H9 (cell line): ENCODE measurements around the gene AJAP1. TPM values are rescaled to one million over a fixed set of nuclear protein-coding genes. Genes with fewer than 3 reads are reported as not detected.

Source experiments
- DNase-seq: peaks from one replicate; pipeline ENCODE4 v3.0.0-alpha.2; 2017
- H2AFZ ChIP-seq: one replicate; pipeline ENCODE4 v1.6.1; 2013; ENCODE audit warnings: mild to moderate bottlenecking, low read length, control low read depth, moderate library complexity
- H2AK5ac ChIP-seq: 2 replicates; pipeline ENCODE4 v1.6.1; 2013; ENCODE audit warnings: low read length, control low read depth, mixed read lengths; ENCODE audit not compliant: insufficient read length
- H2BK120ac ChIP-seq: one replicate; pipeline ENCODE4 v1.6.1; 2013; ENCODE audit warnings: low read depth, mild to moderate bottlenecking, low read length, control low read depth, inconsistent platforms; ENCODE audit not compliant: poor library complexity, severe bottlenecking
- H2BK12ac ChIP-seq: 2 replicates; pipeline ENCODE4 v1.6.1; 2013; ENCODE audit warnings: low read length, control low read depth, mixed read lengths, low read depth; ENCODE audit not compliant: insufficient read length
- H2BK15ac ChIP-seq: 2 replicates; pipeline ENCODE4 v1.6.1; 2013; ENCODE audit warnings: low read depth, low read length, control low read depth
- H2BK20ac ChIP-seq: one replicate; pipeline ENCODE4 v1.6.1; 2013; ENCODE audit warnings: low read depth, mild to moderate bottlenecking, low read length, control low read depth, inconsistent platforms; ENCODE audit not compliant: poor library complexity, severe bottlenecking
- H2BK5ac ChIP-seq: 2 replicates; pipeline ENCODE4 v1.6.1; 2013; ENCODE audit warnings: low read length, control low read depth, mixed read lengths; ENCODE audit not compliant: insufficient read length
- H3K14ac ChIP-seq: 2 replicates; pipeline ENCODE4 v1.6.1; 2013; ENCODE audit warnings: low read length, control low read depth; ENCODE audit not compliant: insufficient read depth
- H3K18ac ChIP-seq: 2 replicates; pipeline ENCODE4 v1.6.1; 2013; ENCODE audit warnings: low read depth, mild to moderate bottlenecking, mixed read lengths, low read length, control low read depth; ENCODE audit not compliant: insufficient read length
- H3K23ac ChIP-seq: 2 replicates; pipeline ENCODE4 v1.6.1; 2013; ENCODE audit warnings: low read length, control low read depth, mixed read lengths, low read depth; ENCODE audit not compliant: insufficient read length
- H3K23me2 ChIP-seq: 2 replicates; pipeline ENCODE4 v1.6.1; 2013; ENCODE audit warnings: low read depth, mild to moderate bottlenecking, mixed read lengths, low read length, control low read depth; ENCODE audit not compliant: insufficient read length, poor library complexity, severe bottlenecking
- H3K27ac ChIP-seq: 2 replicates; pipeline ENCODE4 v1.5.1; 2013; ENCODE audit warnings: low read length, control low read depth, mixed read lengths, low read depth; ENCODE audit not compliant: insufficient read length
- H3K27me3 ChIP-seq: 2 replicates; pipeline ENCODE4 v1.6.1; 2013; ENCODE audit warnings: low read length, control low read depth, inconsistent platforms; ENCODE audit not compliant: insufficient read depth
- H3K4ac ChIP-seq: 2 replicates; pipeline ENCODE4 v1.6.1; 2013; ENCODE audit warnings: low read depth, mild to moderate bottlenecking, control low read depth, inconsistent platforms, low read length, moderate library complexity
- H3K4me1 ChIP-seq: 2 replicates; pipeline ENCODE4 v1.6.1; 2013; ENCODE audit warnings: low read length, control low read depth, inconsistent platforms; ENCODE audit not compliant: insufficient read depth
- H3K4me2 ChIP-seq: 2 replicates; pipeline ENCODE4 v1.6.1; 2013; ENCODE audit warnings: low read length, control low read depth, mixed read lengths; ENCODE audit not compliant: insufficient read length, insufficient read depth
- H3K56ac ChIP-seq: 2 replicates; pipeline ENCODE4 v1.6.1; 2013; ENCODE audit warnings: low read depth, mild to moderate bottlenecking, mixed read lengths, low read length, control low read depth; ENCODE audit not compliant: insufficient read length
- H3K79me1 ChIP-seq: 2 replicates; pipeline ENCODE4 v1.6.1; 2013; ENCODE audit warnings: low read depth, mild to moderate bottlenecking, moderate library complexity, low read length, control low read depth, inconsistent platforms; ENCODE audit not compliant: insufficient read depth, poor library complexity, severe bottlenecking
- H3K79me2 ChIP-seq: 2 replicates; pipeline ENCODE4 v1.6.1; 2013; ENCODE audit warnings: low read length, control low read depth, inconsistent platforms; ENCODE audit not compliant: insufficient read depth
- H3K9ac ChIP-seq: 2 replicates; pipeline ENCODE4 v1.6.1; 2013; ENCODE audit warnings: low read length, control low read depth, mixed read lengths; ENCODE audit not compliant: insufficient read length; ENCODE audit errors: extremely low read depth
- H3K9me3 ChIP-seq: one replicate; pipeline ENCODE4 v1.6.1; 2013; ENCODE audit warnings: low read depth, low read length, inconsistent platforms; ENCODE audit not compliant: control insufficient read depth
- H3T11ph ChIP-seq: one replicate; pipeline ENCODE4 v1.6.1; 2013; ENCODE audit warnings: mild to moderate bottlenecking, low read length, control low read depth, inconsistent platforms
- H4K20me1 ChIP-seq: one replicate; pipeline ENCODE4 v1.6.1; 2013; ENCODE audit not compliant: control insufficient read depth, insufficient read length, insufficient read depth
- H4K5ac ChIP-seq: 2 replicates; pipeline ENCODE4 v1.6.1; 2013; ENCODE audit warnings: low read depth, mild to moderate bottlenecking, mixed read lengths, low read length, control low read depth; ENCODE audit not compliant: insufficient read length
- H4K8ac ChIP-seq: replicated peaks from 2 replicates; pipeline ENCODE4 v1.6.1; 2013; ENCODE audit warnings: low read length, control low read depth, mixed read lengths, low read depth; ENCODE audit not compliant: insufficient read length
- H4K91ac ChIP-seq: 2 replicates; pipeline ENCODE4 v1.6.1; 2013; ENCODE audit warnings: low read depth, mild to moderate bottlenecking, moderate library complexity, mixed read lengths, low read length, control low read depth; ENCODE audit not compliant: insufficient read length
- H3K27ac Mint-ChIP-seq, 3 experiments: 2 replicates in 2 of 3; 3 replicates in 1 of 3; pipeline ENCODE4 v1.8.0; 2020 to 2021; ENCODE audit warnings: mixed read lengths in 3 of 3, mild to moderate bottlenecking in 1 of 3, moderate library complexity in 1 of 3
- H3K27me3 Mint-ChIP-seq: 2 replicates; pipeline ENCODE4 v1.8.0; 2021; ENCODE audit warnings: low read depth, mild to moderate bottlenecking, moderate library complexity, mixed read lengths
- H3K36me3 Mint-ChIP-seq, 3 experiments: 2 replicates in 2 of 3; 3 replicates in 1 of 3; pipeline ENCODE4 v1.8.0; 2020 to 2021; ENCODE audit warnings: low read depth in 3 of 3, mixed read lengths in 3 of 3; ENCODE audit not compliant: insufficient read depth in 1 of 3
- H3K4me1 Mint-ChIP-seq, 2 experiments: 2 replicates each; pipeline ENCODE4 v1.8.0; 2020; ENCODE audit warnings: mixed read lengths in 2 of 2
- H3K4me3 Mint-ChIP-seq, 2 experiments: 2 replicates in 1 of 2; 3 replicates in 1 of 2; pipeline ENCODE4 v1.8.0; 2020 to 2021; ENCODE audit warnings: mild to moderate bottlenecking in 2 of 2, mixed read lengths in 2 of 2, moderate library complexity in 1 of 2
- H3K9me3 Mint-ChIP-seq, 2 experiments: 2 replicates in 1 of 2; 3 replicates in 1 of 2; pipeline ENCODE4 v1.8.0; 2020; ENCODE audit warnings: mild to moderate bottlenecking in 2 of 2, mixed read lengths in 2 of 2, moderate library complexity in 1 of 2
- CTCF ChIP-seq: fragments of 200-600 bp; sonication (generic); conservative IDR thresholded peaks from 3 replicates; pipeline ENCODE4 v1.8.0; 2021; ENCODE audit warnings: antibody characterized with exemption, mild to moderate bottlenecking
- WGBS: extraction: QIAGEN DNeasy Blood & Tissue Kit; methylation state at CpG from one replicate; pipeline ENCODE4 v1.1.7; 2013; ENCODE audit warnings: missing lambda C conversion rate, low lambda C conversion rate, mixed read lengths; ENCODE audit not compliant: insufficient read length; ENCODE audit errors: extremely low coverage; 5-methylcytosine and 5-hydroxymethylcytosine counted together
- total RNA-seq: library from RNA; stranded (reverse); gene quantifications from 2 replicates; pipeline ENCODE4 v1.2.1, GENCODE V29; 2021

AJAP1 gene
- total RNA-seq, 1 experiment from 2014 or later, result 8.6 TPM

GRCh38 chr1:4786055-4786454 lies 131.6 kb downstream of the AJAP1 start:
- no peaks in the 10 kb centered on the region for H3K9me3 Mint-ChIP-seq
- no CpG with 5 or more reads among the region's 8 CpGs for WGBS

More at GRCh38 chr1:4786055-4786454, 131.6 kb downstream of the AJAP1 start:
- DNase-seq, result no peak
- H4K20me1 ChIP-seq, result no peaks in the 10 kb centered on the region
- no peak overlapping the region for H2BK15ac ChIP-seq
- no peak overlapping the region for H4K5ac ChIP-seq
- no peak overlapping the region for H3K4ac ChIP-seq
- no peak overlapping the region for H2AFZ ChIP-seq
- H2BK20ac ChIP-seq, result no peak overlapping the region
- H2BK5ac ChIP-seq, result no peak overlapping the region
- no peak overlapping the region for H3K9ac ChIP-seq
- peaks cover 3% of the 10 kb centered on the region for H3K27me3 Mint-ChIP-seq
- H3K4me2 ChIP-seq, result no peak overlapping the region
- H2BK12ac ChIP-seq, result no peak overlapping the region
- no peak overlapping the region for H3K4me3 Mint-ChIP-seq
- peak overlapping the region; percentile 40 for H3K18ac ChIP-seq
- no peaks in the 10 kb centered on the region; a peak in 1 of 4 replicates for H3K4me1 Mint-ChIP-seq
- no peak overlapping the region for H2BK120ac ChIP-seq
- H3K27ac Mint-ChIP-seq, result no peak overlapping the region
- no peaks in the 10 kb centered on the region for H3K4me1 ChIP-seq
- no peak overlapping the region for H3K23ac ChIP-seq
- no peak overlapping the region for H4K91ac ChIP-seq
- H4K8ac ChIP-seq, result no peak overlapping the region
- H3K14ac ChIP-seq, result no peak overlapping the region; the same call in 1 of the 2 replicates
- H3K27ac ChIP-seq, result no peak overlapping the region
- no peaks in the 10 kb centered on the region for H3K9me3 ChIP-seq
- H3K36me3 Mint-ChIP-seq, result peaks cover 0 to 2% (median 0%) of the 10 kb centered on the region in 3 experiments; a peak in 3 of 7 replicates
- no peaks in the 10 kb centered on the region for H3K23me2 ChIP-seq
- H3K56ac ChIP-seq, result no peak overlapping the region
- no peaks in the 10 kb centered on the region for H3K79me2 ChIP-seq
- H3T11ph ChIP-seq, result no peak overlapping the region
- H3K79me1 ChIP-seq, result no peaks in the 10 kb centered on the region
- H2AK5ac ChIP-seq, result no peak overlapping the region
- TF ChIP-seq CTCF, result no peak
- H3K27me3 ChIP-seq, result no peaks in the 10 kb centered on the region
